Stimulated activated CD8-positive, alpha-beta memory T cell treated with anti-CD3 and anti-CD28 coated beads, Interleukin-4, amount 100 ng/mL, for 48 hours (primary cell): ENCODE results near the gene SNX5.

Source experiments
- DNase-seq: peaks from one replicate; pipeline ENCODE4 v3.0.0-alpha.2; 2020

SNX5 gene

GRCh38 chr20:17959257-17959627 is 9.4 kb downstream of the SNX5 start:
- no peak for DNase-seq

- DNase-seq: no peak
These were observed 10.0 kb downstream of the SNX5 start for GRCh38 chr20:17958373-17959256.

GRCh38 chr20:17957505-17958363 is 10.9 kb downstream of the SNX5 start:
- no peak for DNase-seq

- no peak for DNase-seq
These were observed 12.4 kb downstream of the SNX5 start for GRCh38 chr20:17956099-17956685.

- no peak for DNase-seq
These were observed 13.3 kb downstream of the SNX5 start for GRCh38 chr20:17955302-17955701.

GRCh38 chr20:17953935-17954334 is 14.7 kb downstream of the SNX5 start:
- no peak for DNase-seq

GRCh38 chr20:17952692-17953684 is 15.6 kb downstream of the SNX5 start:
- DNase-seq: no peak

GRCh38 chr20:17951323-17951722 is 17.3 kb downstream of the SNX5 start:
- DNase-seq: no peak

- no peak for DNase-seq
These were observed 17.9 kb downstream of the SNX5 start for GRCh38 chr20:17950670-17951069.

- no peak for DNase-seq
These were observed 18.7 kb downstream of the SNX5 start for GRCh38 chr20:17949899-17950298.

- no peak for DNase-seq
These were observed 20.2 kb downstream of the SNX5 start for GRCh38 chr20:17948442-17948841.

GRCh38 chr20:17947474-17947815 is 21.1 kb downstream of the SNX5 start:
- DNase-seq: no peak

GRCh38 chr20:17946572-17947473 is 21.8 kb downstream of the SNX5 start:
- no peak for DNase-seq

GRCh38 chr20:17946040-17946439 is 22.6 kb downstream of the SNX5 start:
- no peak for DNase-seq

- no peak for DNase-seq
These were observed 23.6 kb downstream of the SNX5 start for GRCh38 chr20:17944854-17945474.

GRCh38 chr20:17943343-17943742 is 25.3 kb downstream of the SNX5 start:
- no peak for DNase-seq

GRCh38 chr20:17941826-17942196 is 26.8 kb downstream of the SNX5 start:
- DNase-seq: no peak

- no peak for DNase-seq
These were observed 27.3 kb downstream of the SNX5 start for GRCh38 chr20:17941087-17941825.

GRCh38 chr20:17940224-17940971 is 28.2 kb downstream of the SNX5 start:
- DNase-seq: peak; percentile 31
